HG03103 (cell line): ENCODE data around the gene POU2F2.

ENCODE experiments used
- ATAC-seq: cut with Tn5 transposase; IDR thresholded peaks from one replicate; pipeline ENCODE4 v1.9.1; 2021; ENCODE audit warnings: low read depth; ENCODE audit not compliant: unreplicated experiment

The POU2F2 gene

DNA sequence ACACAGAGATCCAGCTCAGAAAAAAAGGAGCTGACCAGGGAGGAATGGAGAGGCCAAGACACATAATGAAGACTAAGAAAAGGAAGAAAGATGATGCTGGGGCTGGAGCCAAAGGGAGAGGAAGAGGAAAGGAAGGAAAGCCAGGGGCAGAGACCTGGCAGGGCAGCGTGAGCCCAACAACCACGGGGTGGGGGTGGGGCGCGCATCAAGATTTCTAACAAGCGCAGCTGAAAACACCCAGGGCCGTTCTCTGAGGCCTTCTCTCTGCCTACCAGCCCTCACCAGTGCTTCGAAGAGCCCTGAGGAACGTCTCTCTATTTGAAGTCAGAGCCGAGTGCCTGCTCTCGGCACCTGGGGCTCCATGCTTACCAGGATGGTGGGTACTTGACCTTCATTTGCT, 23.6 kb upstream of the POU2F2 start:
- no peak for ATAC-seq

DNA sequence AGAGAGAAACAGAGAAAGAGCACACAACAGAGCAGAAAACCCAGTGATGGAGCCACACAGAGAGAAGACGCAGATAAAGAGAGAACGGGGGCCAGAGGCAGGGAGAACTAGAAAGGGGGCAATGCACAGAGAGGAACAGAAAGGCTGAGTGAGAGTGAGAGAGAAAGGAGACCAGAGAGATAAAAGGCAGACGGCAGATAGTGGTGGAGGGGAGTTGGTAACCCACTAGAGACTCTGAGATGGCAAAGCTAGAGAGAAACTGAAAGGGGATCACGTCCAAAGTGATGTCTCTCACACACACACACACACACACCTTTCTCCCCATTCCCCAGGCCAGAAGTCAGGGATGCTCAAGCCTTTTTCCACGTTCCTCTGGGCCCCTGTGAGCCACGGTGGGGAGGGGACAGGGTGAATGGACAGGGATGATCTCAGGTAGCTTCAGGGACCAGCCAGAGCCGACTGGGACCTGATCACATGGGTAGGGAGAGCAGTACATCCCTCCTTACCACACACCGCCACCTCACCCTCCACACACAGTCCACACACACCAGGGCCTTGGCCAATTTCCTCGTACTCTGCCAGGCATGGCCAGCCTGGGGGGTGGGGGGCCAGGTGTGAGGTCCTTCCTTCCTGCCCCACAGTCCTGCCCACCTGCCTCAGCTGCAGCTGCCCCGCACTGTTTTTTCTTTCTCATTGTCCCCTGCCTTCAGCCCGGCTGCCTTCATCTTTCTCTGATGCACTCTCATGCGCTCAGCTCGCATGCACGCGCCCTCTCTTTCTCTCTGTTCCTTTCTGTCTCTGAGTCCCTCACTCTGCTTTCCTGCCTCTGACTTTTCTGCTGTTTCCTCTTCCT, 22.5 kb upstream of the POU2F2 start:
- ATAC-seq: no peak

DNA sequence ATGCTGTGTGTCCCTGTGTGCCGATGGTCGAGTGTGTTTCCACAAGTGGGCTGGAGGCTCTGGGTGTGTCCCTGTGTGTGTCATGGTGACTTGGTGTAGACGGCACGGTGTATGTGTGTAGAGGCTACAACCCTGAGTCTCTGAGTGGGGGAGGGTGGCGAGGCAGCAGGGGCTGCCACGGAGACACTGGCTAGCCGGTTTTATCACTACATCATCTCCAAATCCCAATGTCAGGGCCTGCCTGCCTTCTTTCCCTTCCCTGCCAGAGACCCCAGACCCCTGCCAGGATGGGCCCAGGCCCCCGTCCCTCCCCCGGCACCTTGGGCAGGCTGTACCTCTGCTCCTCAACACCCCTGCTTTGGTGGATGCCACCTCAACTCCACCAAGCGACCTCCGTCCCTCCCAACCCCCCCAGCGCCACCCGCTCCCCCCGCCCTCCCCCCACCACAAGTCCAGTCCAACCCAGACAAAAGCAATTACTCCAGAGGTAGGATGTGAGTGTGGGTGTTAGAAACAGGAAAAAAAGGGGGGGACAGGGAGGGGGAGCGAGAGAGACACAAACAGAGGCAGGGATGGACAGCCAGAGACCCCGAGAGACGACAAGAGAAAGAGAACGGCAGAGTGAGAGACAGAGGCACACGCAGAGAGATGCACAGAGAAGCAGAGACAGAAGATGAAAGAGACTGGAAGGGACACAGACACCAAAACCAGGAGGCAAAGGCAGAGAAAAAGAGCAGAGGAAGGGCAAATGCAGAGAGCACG, 21.6 kb upstream of the POU2F2 start:
- no peak for ATAC-seq

DNA sequence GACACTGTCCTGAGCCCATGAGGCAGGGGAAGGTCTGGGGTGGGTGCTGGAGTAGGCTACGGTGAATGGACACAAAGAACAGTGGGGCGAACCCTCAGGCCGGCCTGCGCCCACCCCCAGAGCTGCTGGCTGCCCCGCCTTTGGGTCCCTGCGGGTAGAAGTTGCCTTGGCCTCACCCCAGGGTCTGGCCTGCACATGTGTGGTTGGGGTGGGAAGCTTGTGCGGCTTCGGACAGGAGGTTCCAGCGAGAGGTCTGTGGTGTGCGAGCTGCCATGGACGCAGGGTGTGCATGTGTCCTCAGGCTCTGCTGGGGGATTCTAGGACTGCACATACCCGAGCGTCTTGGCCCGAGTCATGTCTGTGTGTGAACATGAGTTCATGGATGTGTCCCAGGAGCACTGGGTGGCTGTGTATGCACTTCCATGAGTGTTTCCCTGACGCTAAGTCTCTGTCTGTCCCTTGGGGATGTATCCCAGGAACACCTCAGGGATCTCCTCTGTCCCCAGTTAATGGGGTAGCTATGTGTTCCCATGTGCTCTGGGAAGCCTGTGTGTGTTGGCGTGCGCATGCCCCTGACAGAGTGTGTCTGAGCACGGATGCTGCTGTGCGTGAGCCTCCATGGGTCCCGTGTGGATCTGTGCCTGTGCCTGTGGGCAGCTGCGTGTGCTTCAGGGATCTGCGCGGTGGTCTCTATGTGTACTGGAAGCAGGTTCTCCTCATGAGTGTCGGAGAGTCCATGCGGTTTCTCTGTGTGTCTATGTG, 20.8 kb upstream of the POU2F2 start:
- ATAC-seq: no peak

DNA sequence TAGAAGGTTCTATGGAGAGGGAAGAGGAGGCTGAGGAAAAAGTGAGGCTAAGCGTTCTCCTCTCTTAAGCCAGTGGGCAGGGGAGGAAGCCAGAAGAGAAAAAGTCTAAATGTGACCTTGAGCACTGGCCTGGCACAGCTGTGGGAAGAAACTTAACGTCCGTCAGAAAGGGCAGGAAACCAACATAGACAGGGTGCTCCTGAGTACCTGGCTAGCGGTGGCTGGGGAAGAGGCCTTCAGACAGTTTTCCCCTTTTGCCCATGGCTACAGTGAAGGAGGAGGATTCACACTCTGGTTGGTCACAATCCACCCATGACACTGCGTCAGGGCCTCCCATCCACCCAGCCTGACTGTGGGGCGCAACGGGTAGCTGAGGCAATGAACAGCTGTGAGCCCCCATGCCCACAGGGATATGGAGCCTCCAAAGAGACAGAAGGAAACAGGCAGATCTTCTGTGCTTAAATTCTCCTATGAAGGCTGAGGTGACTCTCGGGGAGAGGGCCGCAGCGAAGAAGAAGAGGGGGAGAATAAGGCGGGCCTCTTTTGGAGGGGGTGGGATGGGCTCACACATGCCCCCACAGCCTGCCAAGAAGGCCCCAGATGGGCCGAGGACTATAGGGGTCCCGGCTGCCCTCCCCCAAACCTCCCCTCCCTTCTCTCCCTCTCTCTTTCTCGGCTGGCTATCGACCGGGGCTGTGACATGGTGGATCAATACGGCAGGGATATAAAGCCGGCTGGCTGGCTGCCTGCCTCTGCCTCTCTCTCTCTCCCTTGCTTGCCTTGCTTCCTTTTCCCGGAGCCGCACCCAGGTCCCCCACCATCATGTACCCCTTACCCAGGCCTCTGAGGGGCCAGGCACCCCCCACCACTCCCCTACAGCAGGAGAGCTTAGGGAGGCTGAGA, 19.8 kb upstream of the POU2F2 start:
- ATAC-seq: no peak

DNA sequence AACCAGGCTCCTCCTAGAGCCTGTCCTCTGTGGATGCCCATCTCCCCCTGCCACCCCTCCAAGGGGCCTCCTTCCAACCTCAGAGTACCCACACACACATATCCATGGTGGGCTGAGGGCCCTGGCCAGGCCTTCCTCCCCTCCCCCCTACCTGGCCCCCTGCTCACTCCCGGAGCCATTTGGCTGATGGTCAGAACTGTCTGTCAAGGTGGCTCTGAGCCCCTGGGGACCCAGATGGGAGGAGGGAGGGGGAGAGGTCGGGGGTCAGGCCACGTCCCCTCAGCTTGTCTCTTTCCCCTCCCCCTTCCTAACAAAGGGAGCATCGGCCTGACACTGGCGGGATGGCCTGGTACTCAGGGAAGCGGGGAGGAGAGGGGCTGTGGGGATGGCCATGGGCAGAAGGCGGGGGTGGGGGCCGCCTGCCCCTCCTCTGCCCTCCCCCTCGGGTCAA, 18.7 kb upstream of the POU2F2 start:
- no peak for ATAC-seq

DNA sequence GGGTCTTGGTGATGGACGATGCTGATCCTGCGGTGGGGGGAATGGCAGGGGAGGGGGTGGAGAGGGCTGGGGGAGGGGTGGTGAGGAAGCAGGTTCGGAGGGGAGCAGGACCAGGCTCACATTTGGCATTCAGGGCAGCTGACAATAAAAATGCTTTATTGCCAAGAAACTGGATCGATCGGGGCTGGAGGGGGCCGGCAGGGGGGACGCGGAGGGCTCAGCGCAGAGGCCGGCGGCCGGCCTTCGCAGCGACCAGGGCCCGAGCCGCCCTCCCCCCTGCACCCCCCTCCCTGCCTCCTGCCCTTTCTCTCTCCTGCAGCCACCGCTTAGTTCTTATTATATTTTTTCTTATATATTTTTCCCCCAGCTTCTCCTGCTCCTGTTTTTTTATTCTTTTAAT, 18.1 kb upstream of the POU2F2 start:
- no peak for ATAC-seq

DNA sequence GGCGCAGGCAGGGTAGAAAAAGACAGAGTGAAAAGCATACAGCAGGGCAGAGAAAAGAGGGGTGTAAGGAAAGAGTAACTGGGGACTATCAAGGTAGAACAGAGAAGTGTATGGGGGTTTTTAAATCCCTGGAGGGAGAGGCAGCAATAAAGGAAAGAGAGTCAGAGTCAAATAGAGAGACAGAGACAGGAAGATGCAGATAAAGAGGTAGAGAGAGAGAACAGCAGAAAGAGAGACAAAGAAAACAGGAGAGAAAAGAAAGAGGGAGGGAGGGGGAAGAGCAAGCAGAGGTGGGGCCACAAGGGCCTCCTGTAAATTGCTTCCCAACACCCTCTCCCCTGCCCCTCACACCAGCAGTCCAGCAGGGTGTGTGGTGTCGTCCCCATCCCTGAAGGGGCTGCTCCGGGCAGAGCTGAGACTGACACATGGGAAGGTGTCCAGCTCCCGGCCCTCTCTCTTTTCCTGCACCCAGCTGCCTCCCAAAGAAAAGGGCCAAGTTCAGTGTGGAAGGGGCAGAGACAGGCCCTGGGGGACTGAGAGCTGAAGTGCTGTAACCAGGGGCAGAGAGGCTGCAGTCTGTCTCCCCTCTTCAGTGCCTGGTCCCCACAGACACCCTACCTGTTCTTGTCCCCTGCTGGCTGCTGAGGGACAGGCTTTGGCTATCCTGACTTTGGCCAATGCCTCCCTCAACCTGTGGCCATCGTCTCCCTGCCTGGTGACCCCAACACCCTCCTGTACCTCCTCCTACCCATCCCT, 17.4 kb upstream of the POU2F2 start:
- no peak for ATAC-seq

DNA sequence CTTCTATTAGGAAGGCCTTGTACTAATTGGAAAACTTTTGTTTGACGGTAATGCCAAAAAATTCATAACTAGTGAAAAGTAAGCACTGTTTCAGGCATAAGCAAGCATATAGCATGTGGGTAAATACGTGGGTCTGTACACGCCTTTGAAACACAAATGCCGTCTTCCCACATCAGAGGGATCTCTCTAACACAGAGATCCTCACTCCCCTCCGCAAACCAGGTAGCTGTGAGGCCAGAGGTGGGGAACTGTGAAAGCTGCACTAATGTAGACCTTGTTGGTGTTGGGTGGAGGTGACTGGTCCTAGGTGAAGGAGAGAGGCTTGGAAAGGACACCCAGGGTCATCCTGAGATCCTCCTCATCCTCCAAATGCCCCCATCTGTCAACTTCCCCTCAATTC, 16.0 kb upstream of the POU2F2 start:
- ATAC-seq: no peak

DNA sequence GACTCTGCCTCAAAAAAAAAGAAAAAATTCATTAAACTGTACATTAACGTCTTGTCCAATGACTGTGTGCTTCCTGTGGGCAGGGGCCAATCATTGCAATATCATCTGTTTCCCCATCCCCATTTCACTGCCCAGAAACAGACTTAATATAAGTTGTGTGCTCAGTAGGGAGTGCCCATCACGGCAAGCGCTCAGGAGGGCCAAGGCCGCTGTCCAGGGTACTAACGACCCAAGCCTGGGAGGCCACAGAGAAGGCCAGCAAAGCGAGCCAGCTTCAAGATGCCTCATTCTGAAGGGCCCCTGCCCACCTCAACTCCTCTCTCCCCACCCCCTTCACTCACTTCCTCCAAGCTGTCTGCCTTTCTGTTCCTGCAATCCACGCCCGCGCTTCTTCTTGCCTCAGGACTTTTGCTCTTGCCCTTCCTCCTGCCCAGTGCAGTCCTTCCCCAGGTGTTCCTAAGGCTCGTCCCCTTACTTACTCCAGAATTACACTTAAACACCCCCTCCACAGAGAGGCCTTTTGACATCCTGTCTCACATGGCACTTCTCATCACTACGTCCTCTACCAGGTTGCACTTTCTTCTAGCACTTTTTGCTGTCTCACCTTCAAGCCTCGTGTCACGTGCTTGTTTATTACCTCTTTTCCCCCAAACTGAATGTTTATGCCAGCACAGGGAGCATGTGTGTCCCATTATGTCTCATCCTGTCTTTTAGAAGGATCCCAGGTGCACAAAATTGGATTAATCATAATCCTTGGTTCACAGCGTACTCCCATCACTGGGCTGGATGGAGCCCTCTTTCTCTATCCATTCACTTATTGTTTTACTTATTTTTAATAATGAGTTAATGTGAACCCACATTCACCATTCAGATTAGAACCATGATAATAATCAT, 11.3 kb upstream of the POU2F2 start:
- no peak for ATAC-seq

DNA sequence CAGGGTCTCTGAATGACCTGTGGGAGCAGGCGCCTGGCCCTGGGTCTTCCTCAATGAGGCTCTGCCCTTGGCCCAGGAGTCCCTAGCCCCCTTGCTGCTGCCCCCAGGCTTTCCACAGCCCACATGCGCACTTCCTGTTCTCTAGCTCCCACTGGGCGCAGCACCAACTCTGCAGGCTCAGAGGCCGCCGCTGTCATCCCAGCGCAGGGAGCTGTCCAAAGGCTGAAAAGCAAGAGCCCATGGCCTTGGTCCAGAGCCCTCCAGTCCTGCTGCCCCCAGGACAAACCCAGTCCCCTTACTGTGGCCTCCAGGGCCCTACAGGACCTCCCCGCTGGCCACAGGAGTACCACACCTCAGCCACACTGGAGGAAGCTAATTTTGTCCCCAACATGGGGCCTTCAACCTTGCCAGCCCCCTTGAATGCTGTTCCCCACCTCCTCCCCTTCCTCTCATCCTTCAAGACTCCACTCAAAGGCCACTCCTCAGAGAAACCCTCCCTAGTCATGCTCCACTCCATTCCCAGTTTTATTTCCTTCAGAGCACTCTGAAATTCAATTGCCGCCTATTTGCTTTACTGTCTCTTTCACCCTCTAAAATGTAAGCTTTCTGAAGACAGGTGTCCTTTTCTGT, 8.0 kb upstream of the POU2F2 start:
- no peak for ATAC-seq

DNA sequence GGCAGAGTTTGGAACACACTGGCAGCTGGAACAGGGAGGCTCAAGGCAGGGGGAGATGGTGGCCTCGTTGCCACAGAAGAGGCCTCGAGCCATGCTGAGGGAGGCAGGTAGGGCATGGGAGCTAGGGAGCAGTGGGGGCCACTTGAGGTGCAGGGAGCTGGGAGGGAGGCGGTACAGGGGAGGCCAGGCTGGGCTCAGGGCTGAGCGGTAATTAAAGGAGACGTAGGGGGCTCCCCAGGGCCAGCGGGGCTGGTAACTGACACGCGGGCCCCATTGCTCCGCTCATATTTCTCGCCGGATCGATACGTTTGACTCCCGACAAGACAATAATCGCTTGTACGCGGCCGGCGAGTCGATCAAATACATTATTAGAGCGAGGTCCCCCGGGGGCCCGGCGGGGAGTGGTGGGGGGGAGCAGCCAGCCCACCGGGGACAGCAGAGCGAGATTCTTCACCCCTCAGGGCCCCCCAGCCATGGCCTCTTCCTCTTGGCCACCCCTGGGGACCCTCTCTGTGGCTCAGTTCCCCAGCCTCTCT, 2.4 kb upstream of the POU2F2 start:
- ATAC-seq: no peak

DNA sequence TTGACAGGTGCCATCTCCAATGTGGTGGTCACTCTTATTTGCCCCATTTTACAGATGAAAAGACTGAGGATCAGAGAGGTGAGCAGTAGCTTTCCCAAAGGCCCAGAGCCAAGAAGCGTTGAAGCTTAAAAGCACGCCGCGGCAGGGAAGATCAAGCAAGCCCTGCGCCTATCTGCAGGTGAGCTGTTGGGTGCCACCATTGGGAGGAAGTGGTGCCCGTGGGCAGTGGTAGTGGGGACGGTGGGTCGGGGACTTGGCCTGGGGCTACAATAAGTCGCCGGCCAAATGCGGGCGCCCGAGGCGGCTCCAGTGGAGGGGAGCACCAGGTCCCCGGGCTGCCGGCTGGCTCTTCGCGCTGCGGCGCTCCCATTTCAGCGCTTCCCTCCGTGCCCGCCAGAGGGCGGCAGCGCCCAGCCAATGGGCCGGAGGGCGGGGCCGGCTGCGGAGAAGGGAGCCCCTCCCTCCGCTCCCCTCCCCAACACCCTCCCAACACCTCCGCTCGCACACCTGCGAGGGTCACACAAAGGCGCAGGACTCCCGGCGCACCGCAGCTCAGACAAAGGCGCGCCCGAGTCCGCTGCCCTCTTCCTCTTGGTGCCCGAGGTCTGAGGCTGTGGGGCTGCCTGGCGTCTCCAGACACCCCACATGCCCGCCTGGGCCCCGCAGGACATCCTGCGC, 744 bp upstream of the POU2F2 start:
- ATAC-seq: no peak

DNA sequence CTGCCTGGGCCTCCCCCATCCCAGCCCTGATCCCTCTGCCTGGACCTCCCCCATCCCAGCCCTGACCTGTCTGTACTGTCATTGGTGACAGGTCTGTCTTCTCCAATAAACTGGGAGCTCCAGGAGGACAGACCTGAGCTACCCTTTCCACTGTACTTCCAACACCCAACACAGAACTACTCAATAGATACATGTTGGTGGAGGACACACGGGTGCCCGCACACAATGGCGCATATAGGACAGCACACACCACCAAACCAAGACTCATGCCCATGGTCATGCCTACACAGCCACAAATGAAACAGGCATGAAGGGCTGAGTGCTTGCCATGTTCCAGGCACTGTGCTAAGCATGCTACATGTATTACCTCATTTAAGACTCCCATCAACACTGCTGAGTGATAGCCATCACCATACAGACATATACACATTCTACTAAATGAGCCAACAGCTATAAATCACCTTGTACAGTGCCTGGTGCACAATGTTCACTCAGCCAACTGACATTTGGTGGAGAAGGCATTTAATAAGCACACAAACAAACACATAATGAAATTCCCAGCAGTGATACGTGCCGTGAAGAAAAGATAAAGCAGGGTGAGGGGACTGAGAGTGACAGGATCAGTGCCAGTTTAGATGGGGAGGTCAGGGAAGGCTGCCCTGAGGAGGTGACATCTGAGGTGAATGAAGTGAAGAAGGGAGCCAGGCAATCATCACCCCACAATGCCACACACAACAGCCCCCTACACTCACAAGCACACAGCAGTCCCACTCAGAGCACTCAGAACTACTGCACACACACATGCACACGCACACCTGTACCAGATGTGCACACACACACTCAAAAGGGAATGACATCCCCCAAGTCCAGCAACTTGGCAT, 857 bp downstream of the POU2F2 start:
- ATAC-seq: no peak

DNA sequence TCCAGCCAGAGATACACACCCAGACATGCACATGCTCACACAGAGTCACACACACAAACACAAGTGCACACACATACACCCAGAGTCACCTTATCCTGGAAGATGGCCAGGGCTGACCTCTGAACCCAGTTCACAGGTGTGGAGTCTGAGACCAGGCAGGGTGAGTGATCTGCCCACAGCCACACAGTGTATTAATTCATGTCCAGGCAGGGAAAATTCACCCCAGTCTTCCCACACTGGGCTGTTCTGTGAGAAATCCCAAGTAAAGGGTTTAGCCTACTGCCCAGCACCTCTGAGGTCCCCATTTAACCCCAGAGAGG, 2.0 kb downstream of the POU2F2 start:
- ATAC-seq: no peak
